ENCODE measurements around the gene EGLN3.

GRCh38 chr14:33880330-33880729, 70.5 kb downstream of the EGLN3 start:
- no peak for TF ChIP-seq POLR2A (IDR thresholded peaks at IDR 0.05; ENCODE audit: low read depth, low read length)
- TF ChIP-seq TAF1 (IDR thresholded peaks at IDR 0.05; ENCODE audit: low read depth, low read length) = no peak
- no peak for TF ChIP-seq POLR2AphosphoS5 (IDR thresholded peaks at IDR 0.05; ENCODE audit: low read depth, low read length)
